TTC549 (cell line): ENCODE results near the gene MUTYH.
"Not testable (repeated sequence)": the region's sequence is repeated elsewhere in the genome, so short reads cannot be mapped to it uniquely, and the experiment has no call there.

Experiments used
- FAIRE-seq: peaks from 2 replicates; lab custom pipeline; 2012; peaks lifted over from hg19 to GRCh38; lab: Jason Lieb, UNC

Gene MUTYH

GRCh38 chr1:45339789-45340558, at the start of gene MUTYH, which contains the start of gene TOE1:
TSS of gene MUTYH (minus strand) at chr1:45340440. CDS start at chr1:45334505, 5,935 bp downstream.
TSS of gene TOE1 (plus strand) at chr1:45340170. CDS start at chr1:45340253, 83 bp downstream.
- FAIRE-seq: no peak

GRCh38 chr1:45386219-45386618, 46.0 kb upstream of the MUTYH start:
- FAIRE-seq: no peak

- no peak for FAIRE-seq
Observed at GRCh38 chr1:45385302-45385701, 45.1 kb upstream of the MUTYH start.

GRCh38 chr1:45384213-45384612, 44.0 kb upstream of the MUTYH start:
- FAIRE-seq: not testable (repeated sequence)

- no peak for FAIRE-seq
Observed at GRCh38 chr1:45383191-45383590, 43.0 kb upstream of the MUTYH start.

- no peak for FAIRE-seq
Observed at GRCh38 chr1:45381243-45381642, 41.0 kb upstream of the MUTYH start.

GRCh38 chr1:45380730-45381129, 40.5 kb upstream of the MUTYH start:
- no peak for FAIRE-seq

- FAIRE-seq: no peak
Observed at GRCh38 chr1:45380125-45380524, 39.9 kb upstream of the MUTYH start.

GRCh38 chr1:45379524-45379923, 39.3 kb upstream of the MUTYH start:
- FAIRE-seq: no peak

- FAIRE-seq: no peak
Observed at GRCh38 chr1:45378184-45378583, 37.9 kb upstream of the MUTYH start.

GRCh38 chr1:45375104-45376090, 35.2 kb upstream of the MUTYH start:
- no peak for FAIRE-seq

- FAIRE-seq: no peak
Observed at GRCh38 chr1:45373573-45373972, 33.3 kb upstream of the MUTYH start.

- no peak for FAIRE-seq
Observed at GRCh38 chr1:45370575-45370974, 30.3 kb upstream of the MUTYH start.

- FAIRE-seq: no peak
Observed at GRCh38 chr1:45365051-45365450, 24.8 kb upstream of the MUTYH start.

- no peak for FAIRE-seq
Observed at GRCh38 chr1:45364294-45364693, 24.1 kb upstream of the MUTYH start.

- FAIRE-seq: not testable (repeated sequence)
Observed at GRCh38 chr1:45360981-45361380, 20.7 kb upstream of the MUTYH start.

- FAIRE-seq: peak; percentile 58
Observed at GRCh38 chr1:45359882-45360513, 19.8 kb upstream of the MUTYH start.

GRCh38 chr1:45356186-45356585, 15.9 kb upstream of the MUTYH start:
- no peak for FAIRE-seq

GRCh38 chr1:45355683-45356082, 15.4 kb upstream of the MUTYH start:
- FAIRE-seq: no peak

GRCh38 chr1:45354838-45355237, 14.6 kb upstream of the MUTYH start:
- FAIRE-seq: no peak

GRCh38 chr1:45353685-45354084, 13.4 kb upstream of the MUTYH start:
- FAIRE-seq: no peak

- no peak for FAIRE-seq
Observed at GRCh38 chr1:45351508-45351907, 11.3 kb upstream of the MUTYH start.
